ENCODE results near the gene UBE2U.

DNA sequence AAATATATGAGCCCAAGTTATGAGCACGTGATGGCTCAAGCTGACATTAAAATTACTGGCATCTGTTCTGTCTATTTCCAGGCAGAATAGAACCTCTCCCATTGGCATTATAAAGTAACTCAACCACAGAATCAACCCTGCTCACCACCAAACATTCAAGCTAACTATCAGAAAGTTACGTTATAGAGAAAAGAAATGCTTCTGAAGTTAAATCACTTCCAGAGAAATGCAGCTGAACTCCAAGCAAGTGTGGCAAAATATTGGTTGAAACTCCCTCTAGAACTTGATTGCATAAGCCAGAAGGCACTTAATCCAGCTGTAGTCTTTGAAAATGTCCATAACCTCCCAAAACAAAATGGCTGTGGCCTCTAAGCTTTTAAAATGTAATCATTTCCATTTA is 36.2 kb upstream of the UBE2U start:
- TF ChIP-seq POLR2AphosphoS5 (IDR thresholded peaks at IDR 0.05; ENCODE audit: low read length): no peak
- TF ChIP-seq, protein P1, sequence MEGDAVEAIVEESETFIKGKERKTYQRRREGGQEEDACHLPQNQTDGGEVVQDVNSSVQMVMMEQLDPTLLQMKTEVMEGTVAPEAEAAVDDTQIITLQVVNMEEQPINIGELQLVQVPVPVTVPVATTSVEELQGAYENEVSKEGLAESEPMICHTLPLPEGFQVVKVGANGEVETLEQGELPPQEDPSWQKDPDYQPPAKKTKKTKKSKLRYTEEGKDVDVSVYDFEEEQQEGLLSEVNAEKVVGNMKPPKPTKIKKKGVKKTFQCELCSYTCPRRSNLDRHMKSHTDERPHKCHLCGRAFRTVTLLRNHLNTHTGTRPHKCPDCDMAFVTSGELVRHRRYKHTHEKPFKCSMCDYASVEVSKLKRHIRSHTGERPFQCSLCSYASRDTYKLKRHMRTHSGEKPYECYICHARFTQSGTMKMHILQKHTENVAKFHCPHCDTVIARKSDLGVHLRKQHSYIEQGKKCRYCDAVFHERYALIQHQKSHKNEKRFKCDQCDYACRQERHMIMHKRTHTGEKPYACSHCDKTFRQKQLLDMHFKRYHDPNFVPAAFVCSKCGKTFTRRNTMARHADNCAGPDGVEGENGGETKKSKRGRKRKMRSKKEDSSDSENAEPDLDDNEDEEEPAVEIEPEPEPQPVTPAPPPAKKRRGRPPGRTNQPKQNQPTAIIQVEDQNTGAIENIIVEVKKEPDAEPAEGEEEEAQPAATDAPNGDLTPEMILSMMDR (IDR thresholded peaks at IDR 0.05 in 2 of 3, conservative IDR thresholded peaks at IDR 0.05 in 1 of 3; ENCODE audit: control insufficient read depth in 2 of 3, extremely low read depth in 1 of 3, insufficient read depth in 1 of 3, low read depth in 3 of 3, low read length in 3 of 3): no peak
- no peak for TF ChIP-seq YY1 (IDR thresholded peaks at IDR 0.05; ENCODE audit: low read depth, low read length)
- TF ChIP-seq, protein P2, sequence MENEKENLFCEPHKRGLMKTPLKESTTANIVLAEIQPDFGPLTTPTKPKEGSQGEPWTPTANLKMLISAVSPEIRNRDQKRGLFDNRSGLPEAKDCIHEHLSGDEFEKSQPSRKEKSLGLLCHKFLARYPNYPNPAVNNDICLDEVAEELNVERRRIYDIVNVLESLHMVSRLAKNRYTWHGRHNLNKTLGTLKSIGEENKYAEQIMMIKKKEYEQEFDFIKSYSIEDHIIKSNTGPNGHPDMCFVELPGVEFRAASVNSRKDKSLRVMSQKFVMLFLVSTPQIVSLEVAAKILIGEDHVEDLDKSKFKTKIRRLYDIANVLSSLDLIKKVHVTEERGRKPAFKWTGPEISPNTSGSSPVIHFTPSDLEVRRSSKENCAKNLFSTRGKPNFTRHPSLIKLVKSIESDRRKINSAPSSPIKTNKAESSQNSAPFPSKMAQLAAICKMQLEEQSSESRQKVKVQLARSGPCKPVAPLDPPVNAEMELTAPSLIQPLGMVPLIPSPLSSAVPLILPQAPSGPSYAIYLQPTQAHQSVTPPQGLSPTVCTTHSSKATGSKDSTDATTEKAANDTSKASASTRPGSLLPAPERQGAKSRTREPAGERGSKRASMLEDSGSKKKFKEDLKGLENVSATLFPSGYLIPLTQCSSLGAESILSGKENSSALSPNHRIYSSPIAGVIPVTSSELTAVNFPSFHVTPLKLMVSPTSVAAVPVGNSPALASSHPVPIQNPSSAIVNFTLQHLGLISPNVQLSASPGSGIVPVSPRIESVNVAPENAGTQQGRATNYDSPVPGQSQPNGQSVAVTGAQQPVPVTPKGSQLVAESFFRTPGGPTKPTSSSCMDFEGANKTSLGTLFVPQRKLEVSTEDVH (IDR thresholded peaks at IDR 0.05; ENCODE audit: low read depth, partially characterized antibody): no peak
- no peak for TF ChIP-seq SPI1 (IDR thresholded peaks at IDR 0.05; ENCODE audit: borderline replicate concordance, insufficient read depth, low read depth, low read length)
- TF ChIP-seq CBX3 (IDR thresholded peaks at IDR 0.05; ENCODE audit: borderline replicate concordance, low read depth): no peak
- no peak for TF ChIP-seq ZZZ3 (IDR thresholded peaks at IDR 0.05; ENCODE audit: control insufficient read depth, insufficient read length, low read depth)
- TF ChIP-seq, protein P3, sequence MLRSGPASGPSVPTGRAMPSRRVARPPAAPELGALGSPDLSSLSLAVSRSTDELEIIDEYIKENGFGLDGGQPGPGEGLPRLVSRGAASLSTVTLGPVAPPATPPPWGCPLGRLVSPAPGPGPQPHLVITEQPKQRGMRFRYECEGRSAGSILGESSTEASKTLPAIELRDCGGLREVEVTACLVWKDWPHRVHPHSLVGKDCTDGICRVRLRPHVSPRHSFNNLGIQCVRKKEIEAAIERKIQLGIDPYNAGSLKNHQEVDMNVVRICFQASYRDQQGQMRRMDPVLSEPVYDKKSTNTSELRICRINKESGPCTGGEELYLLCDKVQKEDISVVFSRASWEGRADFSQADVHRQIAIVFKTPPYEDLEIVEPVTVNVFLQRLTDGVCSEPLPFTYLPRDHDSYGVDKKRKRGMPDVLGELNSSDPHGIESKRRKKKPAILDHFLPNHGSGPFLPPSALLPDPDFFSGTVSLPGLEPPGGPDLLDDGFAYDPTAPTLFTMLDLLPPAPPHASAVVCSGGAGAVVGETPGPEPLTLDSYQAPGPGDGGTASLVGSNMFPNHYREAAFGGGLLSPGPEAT (IDR thresholded peaks at IDR 0.05; ENCODE audit: low read depth): no peak
- no peak for TF ChIP-seq EZH2 (IDR thresholded peaks at IDR 0.05; ENCODE audit: borderline replicate concordance, control insufficient read depth, low read depth, low read length)
- no peak for TF ChIP-seq POLR2A (IDR thresholded peaks at IDR 0.05; ENCODE audit: low read depth, low read length)
- TF ChIP-seq RB1 (IDR thresholded peaks at IDR 0.05; ENCODE audit: borderline replicate concordance): no peak
- TF ChIP-seq, protein P4, sequence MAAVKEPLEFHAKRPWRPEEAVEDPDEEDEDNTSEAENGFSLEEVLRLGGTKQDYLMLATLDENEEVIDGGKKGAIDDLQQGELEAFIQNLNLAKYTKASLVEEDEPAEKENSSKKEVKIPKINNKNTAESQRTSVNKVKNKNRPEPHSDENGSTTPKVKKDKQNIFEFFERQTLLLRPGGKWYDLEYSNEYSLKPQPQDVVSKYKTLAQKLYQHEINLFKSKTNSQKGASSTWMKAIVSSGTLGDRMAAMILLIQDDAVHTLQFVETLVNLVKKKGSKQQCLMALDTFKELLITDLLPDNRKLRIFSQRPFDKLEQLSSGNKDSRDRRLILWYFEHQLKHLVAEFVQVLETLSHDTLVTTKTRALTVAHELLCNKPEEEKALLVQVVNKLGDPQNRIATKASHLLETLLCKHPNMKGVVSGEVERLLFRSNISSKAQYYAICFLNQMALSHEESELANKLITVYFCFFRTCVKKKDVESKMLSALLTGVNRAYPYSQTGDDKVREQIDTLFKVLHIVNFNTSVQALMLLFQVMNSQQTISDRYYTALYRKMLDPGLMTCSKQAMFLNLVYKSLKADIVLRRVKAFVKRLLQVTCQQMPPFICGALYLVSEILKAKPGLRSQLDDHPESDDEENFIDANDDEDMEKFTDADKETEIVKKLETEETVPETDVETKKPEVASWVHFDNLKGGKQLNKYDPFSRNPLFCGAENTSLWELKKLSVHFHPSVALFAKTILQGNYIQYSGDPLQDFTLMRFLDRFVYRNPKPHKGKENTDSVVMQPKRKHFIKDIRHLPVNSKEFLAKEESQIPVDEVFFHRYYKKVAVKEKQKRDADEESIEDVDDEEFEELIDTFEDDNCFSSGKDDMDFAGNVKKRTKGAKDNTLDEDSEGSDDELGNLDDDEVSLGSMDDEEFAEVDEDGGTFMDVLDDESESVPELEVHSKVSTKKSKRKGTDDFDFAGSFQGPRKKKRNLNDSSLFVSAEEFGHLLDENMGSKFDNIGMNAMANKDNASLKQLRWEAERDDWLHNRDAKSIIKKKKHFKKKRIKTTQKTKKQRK (IDR thresholded peaks at IDR 0.05; ENCODE audit: low read depth, low read length): no peak

Data from GM12878 (cell line).